Activated T-helper 1 cell treated with Interleukin-2 at 50 U/mL for 16 hours (primary cell): ENCODE measurements around the gene ADAM10.
"Not testable (repeated sequence)": the region's sequence is repeated elsewhere in the genome, so short reads cannot be mapped to it uniquely, and the experiment has no call there.

Source experiments
- DNase-seq: peaks from one replicate; pipeline ENCODE4 v3.0.0-alpha.2; 2020; ENCODE audit warnings: low read depth

ADAM10 gene

DNA sequence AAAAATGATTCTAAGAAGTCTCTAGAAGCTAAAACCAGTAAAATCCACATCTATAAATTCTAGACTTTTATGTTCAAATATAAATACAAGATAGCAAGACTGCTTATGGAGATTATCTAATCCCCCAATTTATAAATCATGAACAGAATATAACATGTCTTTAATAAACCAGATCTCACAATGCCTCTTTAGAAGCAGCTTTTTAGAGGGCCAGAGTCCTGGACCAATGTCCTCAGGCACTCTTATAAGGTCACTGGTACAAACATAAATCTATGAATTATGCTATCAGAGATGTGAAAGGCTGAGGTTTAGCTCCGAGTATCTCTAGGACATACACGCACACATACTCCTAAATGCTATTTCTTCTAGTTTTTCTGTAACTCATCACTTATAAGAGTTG lies 78.3 kb downstream of the ADAM10 start:
- no peak for DNase-seq

DNA sequence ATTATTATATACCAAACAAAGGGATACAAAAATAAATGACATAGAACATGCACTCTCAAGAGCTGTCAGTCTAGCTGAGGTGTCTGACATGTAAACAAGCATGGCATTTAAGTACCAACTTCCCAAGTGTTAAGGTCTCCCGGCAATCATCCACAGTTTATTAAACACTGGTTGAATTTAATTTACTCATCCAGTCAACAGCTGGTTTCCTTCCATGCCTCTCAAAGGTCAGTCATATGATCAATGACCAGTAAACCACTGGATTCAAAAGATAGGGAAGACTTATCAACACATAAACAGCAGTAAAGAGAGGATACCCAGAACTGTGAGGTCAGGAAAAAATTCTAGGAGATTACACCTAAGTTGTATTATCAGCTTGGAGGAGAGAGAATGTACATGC lies 80.4 kb downstream of the ADAM10 start:
- DNase-seq = no peak

DNA sequence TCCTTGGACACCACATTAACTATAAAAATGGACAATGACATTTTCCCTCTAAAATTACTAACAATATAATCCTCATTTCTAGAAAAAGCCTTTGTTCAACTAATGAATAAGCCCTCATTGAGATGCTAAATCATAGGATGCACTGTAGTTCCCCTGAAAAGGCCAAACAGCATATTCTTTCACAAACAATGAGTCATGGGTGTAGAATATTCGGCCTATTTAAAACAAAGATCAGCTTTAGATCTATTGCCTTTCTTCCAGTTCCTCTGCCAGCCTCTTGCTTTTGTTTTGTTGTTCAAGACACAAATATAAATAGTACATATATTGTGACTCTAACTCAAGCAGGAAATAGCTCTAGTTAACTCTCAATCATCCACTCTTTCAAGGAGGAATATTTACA lies 82.5 kb downstream of the ADAM10 start:
- no peak for DNase-seq

DNA sequence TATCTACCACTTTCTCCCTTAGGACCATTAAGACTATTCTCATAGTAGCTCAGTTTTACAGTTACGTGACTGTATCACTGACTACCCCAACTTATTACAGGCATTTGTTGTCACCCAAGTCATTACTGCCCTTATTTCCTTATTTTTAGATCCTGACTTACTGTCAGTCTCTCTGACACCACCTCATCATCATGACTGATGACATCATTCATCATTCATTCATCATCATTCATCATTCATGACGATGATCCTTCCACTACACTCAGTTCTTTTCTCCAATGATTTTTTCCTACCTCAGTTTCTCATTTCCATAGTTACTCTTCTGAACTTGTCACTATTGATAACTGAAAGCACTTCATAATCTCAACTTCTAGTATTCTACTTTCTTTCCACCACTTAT lies 83.8 kb downstream of the ADAM10 start:
- DNase-seq = no peak

DNA sequence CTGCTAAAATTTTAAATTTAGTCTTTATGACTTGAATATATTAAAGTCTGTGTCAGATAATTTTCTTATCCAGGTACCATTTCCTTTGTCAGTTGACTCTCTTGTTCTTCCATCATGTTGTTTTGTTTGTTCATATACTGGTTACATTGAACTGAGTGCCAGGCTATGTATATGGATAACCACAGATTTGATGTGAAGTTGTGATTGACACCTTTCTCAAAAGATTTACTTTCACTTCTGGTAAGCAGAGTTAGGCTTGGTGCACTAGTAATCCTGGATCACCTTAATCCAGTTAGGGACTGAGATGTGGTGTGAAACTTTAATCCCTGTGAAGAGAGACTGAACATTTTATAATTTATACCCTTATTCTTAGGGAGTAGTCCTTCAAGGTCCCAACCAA lies 99.4 kb downstream of the ADAM10 start:
- DNase-seq = no peak

DNA sequence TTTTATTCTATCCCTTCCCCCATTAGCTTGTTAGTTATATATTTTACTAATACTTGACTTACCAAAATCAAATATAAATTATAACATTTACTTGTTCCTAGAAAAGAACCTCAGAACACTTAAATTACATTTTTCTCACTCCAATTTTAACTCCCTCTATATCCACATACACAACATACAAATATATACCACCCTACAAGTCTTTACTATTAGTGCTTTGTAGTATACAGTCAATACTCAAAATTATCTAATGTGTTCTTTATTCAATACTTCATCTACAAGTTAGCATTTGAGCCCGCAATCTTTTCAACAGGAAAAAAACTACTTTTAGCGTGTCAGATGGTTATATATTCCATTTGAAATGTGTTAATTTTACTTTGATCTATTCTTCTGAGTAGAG lies 100.3 kb downstream of the ADAM10 start:
- no peak for DNase-seq

DNA sequence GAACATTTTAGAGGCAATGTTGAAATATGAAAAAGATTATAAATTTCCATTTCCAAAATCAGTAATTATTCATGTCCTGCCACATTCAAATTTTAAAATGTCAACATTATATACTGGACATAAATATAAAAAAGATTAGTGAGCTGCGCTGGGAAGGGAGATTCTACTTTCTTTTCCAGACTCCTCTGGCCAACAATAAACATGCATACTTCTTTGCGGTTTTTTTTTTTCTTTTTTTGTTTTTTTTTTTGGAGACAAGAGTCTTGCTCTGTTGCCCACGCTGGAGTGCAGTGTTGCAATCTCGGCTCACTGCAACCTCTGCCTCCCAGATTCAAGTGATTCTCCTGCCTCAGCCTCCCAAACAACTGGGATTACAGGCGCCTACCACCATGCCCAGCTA lies 105.5 kb downstream of the ADAM10 start:
- no peak for DNase-seq

DNA sequence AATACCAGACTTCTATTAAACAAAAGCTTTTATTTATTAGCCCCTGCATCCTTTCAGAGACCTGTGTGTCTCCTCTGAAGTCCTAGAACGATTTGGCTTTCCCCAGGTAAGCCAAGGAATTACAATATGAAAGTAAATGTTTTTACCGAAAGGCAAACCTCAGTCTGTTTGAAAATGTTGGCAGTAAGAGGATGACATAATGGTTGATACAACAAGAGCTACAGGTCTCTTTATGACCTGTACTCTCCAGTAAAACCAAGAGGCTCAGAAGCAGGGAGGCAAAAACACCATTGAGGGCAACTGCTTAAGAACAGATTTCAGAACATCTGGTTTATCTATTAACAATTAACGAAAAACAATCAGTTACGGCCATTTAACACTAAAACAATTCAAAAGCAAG lies 107.8 kb downstream of the ADAM10 start:
- no peak for DNase-seq

DNA sequence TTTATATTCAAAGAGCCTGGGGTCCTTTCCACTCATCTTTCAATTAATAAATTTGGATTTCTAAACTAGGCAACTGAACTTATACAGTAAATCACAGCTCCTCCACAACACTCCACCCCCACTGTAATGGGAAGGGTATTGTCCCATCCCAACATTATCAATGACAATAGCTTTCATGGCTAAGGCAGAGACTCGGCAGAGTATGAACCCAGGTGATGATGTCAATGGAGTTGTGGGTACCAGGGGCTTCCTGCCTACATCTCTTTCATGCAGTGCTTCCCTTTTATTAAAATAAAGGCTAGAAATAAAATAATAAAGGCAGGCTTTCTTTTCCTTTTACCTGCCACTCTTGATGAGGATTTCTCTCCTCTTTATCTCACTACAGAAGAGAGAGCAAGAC lies 109.5 kb downstream of the ADAM10 start:
- DNase-seq = no peak

DNA sequence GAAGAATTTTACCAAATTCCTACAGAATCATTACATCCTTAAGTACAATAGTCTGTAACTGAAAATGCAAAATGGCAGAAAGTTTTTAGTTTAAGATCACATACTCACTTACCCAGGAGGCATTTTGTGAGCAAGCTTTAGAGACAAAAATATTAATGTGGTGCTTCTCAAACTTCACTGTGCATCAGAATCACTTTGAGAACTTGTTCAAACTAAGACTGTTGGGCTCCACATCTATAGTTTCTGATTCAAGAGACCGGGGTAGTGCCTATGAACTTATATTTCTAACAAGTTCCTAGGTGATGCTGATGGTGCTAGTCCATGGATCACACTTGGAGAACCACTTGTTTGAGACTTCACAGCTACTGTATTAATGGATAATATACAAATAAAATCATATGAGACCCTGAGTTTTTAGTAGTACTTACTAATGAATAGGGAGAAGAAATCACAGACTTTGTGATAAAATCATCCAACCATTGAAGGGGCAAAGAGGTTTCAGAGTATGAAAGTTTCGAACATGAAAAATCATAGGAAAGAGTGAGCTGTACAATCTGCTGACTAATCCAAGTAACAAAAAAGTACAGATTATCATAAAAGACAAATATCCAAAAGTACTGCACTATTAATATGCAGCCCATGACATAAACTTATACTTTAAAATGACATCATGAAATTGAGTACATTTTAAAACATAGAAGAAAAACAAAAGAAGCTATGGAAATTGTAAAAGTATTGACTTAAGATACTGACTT lies 110.3 kb downstream of the ADAM10 start:
- no peak for DNase-seq

DNA sequence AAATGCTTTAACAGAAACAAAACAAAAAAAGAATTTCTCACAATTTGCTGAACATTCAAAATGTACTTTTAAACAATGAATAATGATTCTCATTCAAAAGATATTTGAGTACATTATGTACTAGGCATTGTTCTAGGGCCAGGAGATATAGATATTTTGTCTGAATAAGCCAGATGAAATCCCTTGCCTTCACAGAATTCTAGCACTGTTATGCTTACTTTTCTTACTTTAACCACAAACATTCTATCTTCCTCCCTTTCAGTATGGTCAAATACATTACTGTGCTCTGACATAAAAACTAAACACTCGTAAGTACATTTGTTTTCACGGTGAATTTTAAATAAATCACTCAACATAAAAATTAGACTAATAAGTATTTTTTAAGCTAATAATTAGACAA lies 116.7 kb downstream of the ADAM10 start:
- no peak for DNase-seq

DNA sequence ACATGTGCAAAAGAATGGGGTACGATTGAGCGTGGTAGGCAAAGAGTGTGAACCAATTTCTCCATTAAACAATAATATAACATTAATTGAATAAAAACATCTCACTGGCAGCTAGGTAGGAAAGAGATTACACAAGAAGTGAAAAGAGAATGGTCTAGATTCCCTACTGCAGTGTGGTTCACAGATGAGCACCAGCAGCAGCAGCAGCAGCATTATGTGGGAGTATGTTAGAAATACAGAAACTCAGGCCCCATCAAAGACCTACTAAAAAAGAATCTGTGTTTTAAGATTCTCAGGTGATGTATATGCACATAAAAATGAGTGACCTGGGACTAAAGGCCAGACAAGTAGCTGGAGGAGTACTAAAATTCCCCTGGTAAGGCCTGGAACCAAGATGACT lies 118.2 kb downstream of the ADAM10 start:
- no peak for DNase-seq

DNA sequence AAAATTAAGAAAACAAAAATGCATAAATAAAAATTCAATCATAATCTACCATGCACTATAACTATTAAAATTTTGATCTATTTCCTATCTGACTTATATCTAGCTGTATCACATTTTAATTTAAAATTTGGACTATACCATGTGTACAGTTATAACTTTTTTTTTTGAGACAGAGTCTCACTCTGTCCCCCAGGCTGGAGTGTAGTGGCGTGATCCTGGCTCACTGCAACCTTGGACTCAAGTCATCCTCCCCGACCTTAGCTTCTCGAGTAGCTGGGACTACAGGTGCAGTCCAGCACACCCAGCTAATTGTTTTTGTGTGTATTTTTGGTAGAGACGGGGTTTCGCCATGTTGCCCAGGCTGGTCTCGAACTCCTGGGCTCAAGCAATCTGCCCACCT lies 119.9 kb downstream of the ADAM10 start:
- no peak for DNase-seq

DNA sequence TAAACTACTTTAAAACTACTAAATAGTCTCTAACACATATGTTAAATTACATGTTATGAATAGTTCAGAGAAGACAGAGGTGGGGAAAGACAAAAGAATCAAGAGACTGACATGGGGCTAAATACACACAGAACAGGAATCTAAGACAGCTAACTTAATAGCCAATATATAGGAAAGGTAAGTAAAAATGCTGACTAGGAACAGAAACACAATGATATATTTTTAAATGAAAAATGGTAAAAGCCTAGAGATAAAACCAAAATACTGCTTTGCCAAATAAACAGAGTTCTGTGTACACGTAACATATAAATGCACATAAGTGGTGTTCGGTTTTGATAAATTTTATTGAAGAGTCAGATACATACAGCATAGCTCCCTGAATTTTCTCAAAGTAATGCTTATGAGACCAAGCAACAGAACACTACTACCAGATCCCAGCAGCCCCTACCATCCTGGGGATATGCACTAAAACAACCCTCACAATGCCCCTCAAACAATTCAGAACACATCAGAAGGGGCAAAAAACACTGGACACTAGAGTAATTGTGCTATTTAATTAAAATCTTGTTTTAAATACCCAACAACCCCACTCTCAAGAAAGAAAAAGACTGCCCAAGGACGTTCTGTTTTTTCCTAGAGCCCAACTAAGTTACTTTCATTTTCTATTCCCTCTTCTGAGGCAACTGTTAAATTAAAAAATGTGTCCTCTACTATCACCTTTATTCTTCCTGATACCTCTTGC lies 121.1 kb downstream of the ADAM10 start:
- DNase-seq = no peak

DNA sequence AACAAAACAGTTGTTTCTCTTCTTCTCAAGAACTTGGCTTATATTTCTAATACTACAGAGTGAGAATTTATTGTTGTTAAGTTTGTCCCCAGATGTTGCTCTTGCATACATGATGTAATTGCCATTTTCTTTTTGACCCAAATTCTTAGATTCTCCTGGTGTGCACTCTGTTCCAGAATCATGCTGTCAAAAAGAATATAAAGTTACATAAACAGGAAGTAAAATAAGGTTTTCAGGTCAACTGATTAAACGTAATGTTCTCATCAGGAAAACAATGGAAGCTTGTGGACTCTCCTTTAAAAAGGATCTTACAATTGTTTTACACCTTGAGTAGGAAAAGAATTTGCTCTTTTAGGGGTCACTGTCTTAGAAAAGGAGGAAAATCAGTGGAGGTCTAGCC lies 121.8 kb downstream of the ADAM10 start:
- DNase-seq = no peak

DNA sequence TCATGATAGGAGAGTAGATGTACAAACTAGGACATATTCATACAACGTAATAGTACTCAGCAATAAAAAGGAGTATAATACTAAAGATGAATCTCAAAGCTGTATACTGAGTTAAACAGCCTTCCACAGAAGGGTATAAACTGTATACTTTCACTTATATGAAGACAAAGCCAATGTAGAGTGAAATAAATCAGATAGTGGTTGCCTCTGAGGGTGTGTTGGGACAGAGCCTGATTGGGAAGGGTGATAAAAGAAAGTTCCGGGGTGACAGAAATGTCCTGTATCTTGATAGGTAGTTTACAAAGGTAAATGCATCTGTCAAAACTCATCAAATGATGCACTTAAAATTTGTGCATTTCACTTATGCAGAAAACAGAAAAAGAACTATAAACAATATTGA lies 122.5 kb downstream of the ADAM10 start:
- DNase-seq = no peak

DNA sequence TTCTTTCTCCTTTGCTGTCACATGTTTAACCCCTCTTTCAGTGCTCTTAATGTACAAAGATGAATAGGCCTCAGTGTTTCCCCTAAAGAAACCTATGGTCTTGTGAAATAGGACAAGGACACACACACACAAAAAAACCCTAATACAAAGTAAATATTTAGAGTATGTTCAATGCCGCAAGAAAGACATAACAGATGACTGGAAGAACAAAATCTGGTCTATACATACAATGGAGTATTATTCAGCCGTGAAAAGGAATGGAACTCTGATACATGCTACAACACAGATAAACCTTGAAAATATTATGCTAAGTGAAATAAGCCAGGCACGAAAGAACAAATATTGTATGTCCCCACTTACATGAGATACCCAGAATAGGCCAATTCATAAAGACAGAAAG lies 123.1 kb downstream of the ADAM10 start:
- DNase-seq = no peak

DNA sequence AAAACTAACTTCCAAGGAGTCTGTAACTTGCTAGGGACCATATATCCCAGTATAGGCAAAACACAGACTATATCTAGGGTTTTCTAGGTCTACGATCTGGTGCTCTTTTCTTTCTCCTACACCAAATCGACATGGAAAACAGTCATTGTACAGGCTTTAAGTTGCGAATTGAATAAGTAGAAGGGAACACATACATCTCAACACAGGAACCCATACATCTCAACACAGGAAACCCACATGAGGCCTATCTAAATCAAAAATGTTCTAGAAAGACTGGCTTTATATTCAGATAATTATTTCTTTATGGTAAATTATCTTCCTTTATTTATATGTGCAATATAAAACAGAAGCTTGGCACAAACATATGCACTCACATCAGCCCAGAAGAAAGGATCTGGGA lies 126.6 kb downstream of the ADAM10 start:
- DNase-seq = no peak

DNA sequence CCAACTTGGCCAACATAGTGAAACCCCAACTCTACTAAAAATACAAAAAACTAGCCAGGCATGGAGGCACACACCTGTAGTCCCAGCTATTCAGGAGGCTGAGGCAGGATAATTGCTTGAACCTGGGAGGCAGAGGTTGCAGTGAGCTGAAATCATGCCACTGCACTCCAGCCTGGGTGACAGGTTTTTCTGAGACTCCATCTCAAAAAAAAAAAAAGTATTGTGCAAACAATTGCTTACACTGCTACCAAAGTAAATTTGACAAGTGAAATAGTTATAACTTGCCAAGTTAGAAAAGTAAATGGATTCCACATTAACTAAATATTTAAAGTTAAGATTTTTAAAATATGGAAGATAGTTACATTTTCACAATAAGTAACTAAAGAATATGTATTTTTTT lies 129.2 kb downstream of the ADAM10 start:
- DNase-seq = not testable (repeated sequence)

DNA sequence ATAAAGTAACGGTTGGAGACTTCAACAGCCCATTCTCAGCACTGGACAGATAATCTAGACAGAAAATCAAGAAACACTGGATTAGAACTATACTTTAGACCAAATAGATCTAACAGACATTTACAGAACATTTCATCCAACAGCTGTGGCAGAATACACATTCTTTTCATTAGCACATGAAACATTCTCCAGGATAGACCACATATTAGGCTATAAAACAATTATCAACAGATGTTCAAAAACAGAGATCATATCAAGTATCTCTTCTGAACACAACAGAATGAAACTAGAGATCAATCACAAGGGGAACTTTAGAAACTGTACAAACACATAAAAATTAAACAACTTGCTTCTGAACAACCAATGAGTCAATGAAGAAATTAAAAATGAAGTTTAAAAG lies 133.3 kb downstream of the ADAM10 start:
- DNase-seq = no peak

DNA sequence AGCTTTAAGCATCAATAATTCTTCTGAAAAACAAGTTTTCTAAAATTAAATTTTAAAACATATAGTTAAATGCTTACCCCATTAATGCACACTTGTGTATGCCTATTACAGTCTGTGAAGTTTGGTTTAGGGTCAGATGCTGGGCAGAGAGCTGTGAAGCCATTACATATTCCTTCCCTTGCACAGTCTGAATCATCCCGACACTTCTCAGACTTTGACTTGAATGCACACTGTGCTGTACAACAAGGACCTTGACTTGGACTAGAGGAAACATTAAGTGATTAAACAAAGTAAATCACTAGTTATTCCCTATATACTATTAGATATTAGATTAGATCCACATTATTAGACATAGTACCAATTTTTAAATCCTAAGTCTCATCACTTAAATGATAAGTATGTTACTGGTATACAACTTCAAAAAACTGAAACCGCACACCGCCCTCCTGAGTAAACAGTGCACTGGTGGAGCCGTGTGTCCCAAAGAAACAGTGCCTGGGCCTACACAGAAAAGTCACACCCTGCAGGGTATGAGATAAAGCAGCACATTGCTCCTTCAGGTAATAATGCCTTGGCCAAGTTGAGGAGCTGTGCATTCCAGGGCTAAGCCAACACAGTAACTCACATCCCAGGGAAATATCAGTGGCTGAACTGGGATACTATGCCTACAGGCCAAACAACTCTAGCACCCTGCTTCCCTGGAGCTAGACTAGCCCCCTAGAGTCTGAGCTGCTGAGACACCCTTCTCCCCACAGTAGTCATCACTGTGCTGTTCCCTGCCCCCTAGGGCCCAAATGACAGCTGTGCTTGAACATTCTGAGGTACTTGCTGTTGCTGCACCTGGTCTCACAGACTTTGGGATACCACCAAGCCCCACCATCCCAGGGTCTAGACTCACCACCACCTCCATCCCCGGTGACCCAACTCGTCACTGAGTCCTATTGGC lies 137.5 kb downstream of the ADAM10 start:
- DNase-seq = no peak

DNA sequence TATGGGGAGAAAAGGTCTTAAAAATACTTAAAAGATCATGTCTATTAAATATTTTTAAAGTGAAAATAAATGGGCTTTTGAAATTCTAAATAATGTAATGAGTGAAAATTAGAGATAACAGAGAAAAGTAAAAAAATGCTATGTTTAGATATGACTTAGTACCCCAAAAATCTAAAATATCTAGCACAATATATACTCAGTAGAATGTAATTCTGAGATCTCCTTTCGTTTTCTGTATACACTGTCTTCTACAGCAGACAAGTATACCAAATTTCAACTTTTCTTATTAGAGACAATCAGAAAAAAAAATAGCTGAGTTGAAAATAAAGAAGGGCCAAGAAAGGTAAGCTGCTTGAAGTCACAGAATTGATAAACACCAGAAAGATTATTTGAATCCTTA lies 140.8 kb downstream of the ADAM10 start:
- DNase-seq = no peak

DNA sequence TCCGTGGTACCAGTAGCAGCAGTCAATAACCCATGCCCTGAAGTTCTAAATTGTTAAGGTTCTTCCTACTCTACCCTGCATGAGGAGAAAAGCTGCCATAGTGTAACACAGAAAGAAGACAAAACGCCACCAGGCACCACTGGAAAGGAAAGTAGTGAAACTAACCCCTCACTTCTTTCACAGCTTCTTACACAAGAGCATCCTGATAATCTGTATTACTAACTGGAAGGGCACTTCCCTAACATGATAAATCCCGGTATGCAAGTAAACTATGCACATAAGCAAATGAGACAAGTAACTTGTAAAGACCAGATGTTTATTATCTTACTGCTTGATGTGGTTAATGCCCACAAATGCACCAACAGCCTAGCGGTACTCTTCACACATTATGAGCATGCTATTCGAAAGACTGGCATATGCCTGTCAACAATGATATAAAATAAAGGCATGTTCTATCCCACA lies 141.3 kb downstream of the ADAM10 start:
- DNase-seq = no peak
